A204.1 (cell line): ENCODE measurements around the gene ZFY.

ENCODE experiments used
- FAIRE-seq: peaks from 2 replicates; lab custom pipeline; 2012; peaks lifted over from hg19 to GRCh38; lab: Jason Lieb, UNC

Gene ZFY

GRCh38 chrY:2934861-2935715 lies at the start of gene ZFY:
Gene ZFY (plus strand): TSS chrY:2935381. CDS start chrY:2953937, 18,556 bp downstream.
- FAIRE-seq: no peak

- FAIRE-seq: no peak
These were observed 49.3 kb upstream of the ZFY start for GRCh38 chrY:2885880-2886279.

GRCh38 chrY:2887386-2887785 lies 47.8 kb upstream of the ZFY start:
- FAIRE-seq: no peak

- no peak for FAIRE-seq
These were observed 47.2 kb upstream of the ZFY start for GRCh38 chrY:2887955-2888354.

- no peak for FAIRE-seq
These were observed 41.7 kb upstream of the ZFY start for GRCh38 chrY:2893471-2893870.

GRCh38 chrY:2896050-2896449 lies 39.1 kb upstream of the ZFY start:
- FAIRE-seq: no peak

- FAIRE-seq: no peak
These were observed 27.8 kb upstream of the ZFY start for GRCh38 chrY:2907356-2907755.

- no peak for FAIRE-seq
These were observed 21.9 kb upstream of the ZFY start for GRCh38 chrY:2913066-2913815.

- no peak for FAIRE-seq
These were observed 1.1 kb upstream of the ZFY start for GRCh38 chrY:2934078-2934477.

- FAIRE-seq: no peak
These were observed 695 bp downstream of the ZFY start for GRCh38 chrY:2935716-2936435.

GRCh38 chrY:2936436-2936750 lies 1.2 kb downstream of the ZFY start:
- no peak for FAIRE-seq

- FAIRE-seq: no peak
These were observed 2.0 kb downstream of the ZFY start for GRCh38 chrY:2937149-2937548.

- FAIRE-seq: no peak
These were observed 14.5 kb downstream of the ZFY start for GRCh38 chrY:2949590-2950252.

- FAIRE-seq: no peak
These were observed 15.5 kb downstream of the ZFY start for GRCh38 chrY:2950655-2951054.

- FAIRE-seq: no peak
These were observed 17.7 kb downstream of the ZFY start for GRCh38 chrY:2952912-2953311.

- FAIRE-seq: no peak
These were observed 19.6 kb downstream of the ZFY start for GRCh38 chrY:2954735-2955134.

- FAIRE-seq: no peak
These were observed 20.4 kb downstream of the ZFY start for GRCh38 chrY:2955561-2955960.

GRCh38 chrY:2962061-2962460 lies 26.9 kb downstream of the ZFY start:
- FAIRE-seq: no peak

GRCh38 chrY:2964814-2965213 lies 29.6 kb downstream of the ZFY start:
- FAIRE-seq: no peak

GRCh38 chrY:2965629-2966028 lies 30.4 kb downstream of the ZFY start:
- no peak for FAIRE-seq

- FAIRE-seq: no peak
These were observed 34.4 kb downstream of the ZFY start for GRCh38 chrY:2969561-2969960.

GRCh38 chrY:2972708-2973107 lies 37.5 kb downstream of the ZFY start:
- FAIRE-seq: no peak
